ENCODE data around the gene CTNS.

The CTNS gene

DNA sequence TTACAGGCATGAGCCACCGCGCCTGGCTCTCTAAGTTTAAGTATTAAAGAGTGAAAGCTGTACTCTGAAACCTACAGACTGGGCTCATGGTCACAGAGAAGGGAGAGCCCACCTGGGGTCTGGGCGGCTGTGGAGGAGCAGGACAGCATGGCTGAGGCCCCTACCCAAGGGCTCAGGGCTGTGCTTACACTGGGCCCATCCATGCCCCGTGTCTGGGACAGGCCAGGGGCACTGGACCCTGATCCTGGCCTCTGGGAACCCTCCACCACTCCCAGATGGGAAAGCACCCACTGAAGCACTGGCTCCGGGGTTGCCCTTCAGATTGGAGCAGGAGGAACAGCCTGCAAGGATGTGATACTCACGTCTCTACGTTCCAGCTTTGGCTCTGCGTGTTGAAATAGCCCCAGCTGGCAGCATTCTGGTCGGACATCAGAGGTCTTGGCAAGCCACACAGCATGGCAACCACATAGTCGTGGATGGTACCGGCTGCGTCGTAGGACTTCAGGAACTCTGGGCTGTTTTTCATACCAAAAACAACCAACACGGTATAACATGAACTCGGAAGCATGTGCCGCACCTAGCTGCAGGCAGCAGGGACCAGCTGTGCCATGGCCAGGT is 13.5 kb upstream of the CTNS start:
- H3K27ac ChIP-seq, result no peak overlapping the region
- no peak for TF ChIP-seq ZFX (IDR thresholded peaks at IDR 0.05; ENCODE audit: borderline replicate concordance)
- TF ChIP-seq, protein P1, sequence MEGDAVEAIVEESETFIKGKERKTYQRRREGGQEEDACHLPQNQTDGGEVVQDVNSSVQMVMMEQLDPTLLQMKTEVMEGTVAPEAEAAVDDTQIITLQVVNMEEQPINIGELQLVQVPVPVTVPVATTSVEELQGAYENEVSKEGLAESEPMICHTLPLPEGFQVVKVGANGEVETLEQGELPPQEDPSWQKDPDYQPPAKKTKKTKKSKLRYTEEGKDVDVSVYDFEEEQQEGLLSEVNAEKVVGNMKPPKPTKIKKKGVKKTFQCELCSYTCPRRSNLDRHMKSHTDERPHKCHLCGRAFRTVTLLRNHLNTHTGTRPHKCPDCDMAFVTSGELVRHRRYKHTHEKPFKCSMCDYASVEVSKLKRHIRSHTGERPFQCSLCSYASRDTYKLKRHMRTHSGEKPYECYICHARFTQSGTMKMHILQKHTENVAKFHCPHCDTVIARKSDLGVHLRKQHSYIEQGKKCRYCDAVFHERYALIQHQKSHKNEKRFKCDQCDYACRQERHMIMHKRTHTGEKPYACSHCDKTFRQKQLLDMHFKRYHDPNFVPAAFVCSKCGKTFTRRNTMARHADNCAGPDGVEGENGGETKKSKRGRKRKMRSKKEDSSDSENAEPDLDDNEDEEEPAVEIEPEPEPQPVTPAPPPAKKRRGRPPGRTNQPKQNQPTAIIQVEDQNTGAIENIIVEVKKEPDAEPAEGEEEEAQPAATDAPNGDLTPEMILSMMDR (IDR thresholded peaks at IDR 0.05), result no peak

GRCh38 chr17:3626831-3627768 is 9.5 kb upstream of the CTNS start:
- H3K27ac ChIP-seq, result no peak overlapping the region
- TF ChIP-seq, protein P1 (IDR thresholded peaks at IDR 0.05), result no peak
- no peak for TF ChIP-seq ZFX (IDR thresholded peaks at IDR 0.05; ENCODE audit: borderline replicate concordance)

GRCh38 chr17:3627769-3628167 is 8.8 kb upstream of the CTNS start:
- H3K27ac ChIP-seq, result no peak overlapping the region
- TF ChIP-seq ZFX (IDR thresholded peaks at IDR 0.05; ENCODE audit: borderline replicate concordance), result no peak
- TF ChIP-seq, protein P1 (IDR thresholded peaks at IDR 0.05), result no peak

- TF ChIP-seq ZFX (IDR thresholded peaks at IDR 0.05; ENCODE audit: borderline replicate concordance), result no peak
- TF ChIP-seq, protein P1 (IDR thresholded peaks at IDR 0.05), result no peak
- H3K27ac ChIP-seq, result no peak overlapping the region
Measured at GRCh38 chr17:3630781-3631180, 5.8 kb upstream of the CTNS start.

GRCh38 chr17:3632287-3632686 is 4.3 kb upstream of the CTNS start:
- H3K27ac ChIP-seq, result no peak overlapping the region
- no peak for TF ChIP-seq ZFX (IDR thresholded peaks at IDR 0.05; ENCODE audit: borderline replicate concordance)
- TF ChIP-seq, protein P1 (IDR thresholded peaks at IDR 0.05), result no peak

DNA sequence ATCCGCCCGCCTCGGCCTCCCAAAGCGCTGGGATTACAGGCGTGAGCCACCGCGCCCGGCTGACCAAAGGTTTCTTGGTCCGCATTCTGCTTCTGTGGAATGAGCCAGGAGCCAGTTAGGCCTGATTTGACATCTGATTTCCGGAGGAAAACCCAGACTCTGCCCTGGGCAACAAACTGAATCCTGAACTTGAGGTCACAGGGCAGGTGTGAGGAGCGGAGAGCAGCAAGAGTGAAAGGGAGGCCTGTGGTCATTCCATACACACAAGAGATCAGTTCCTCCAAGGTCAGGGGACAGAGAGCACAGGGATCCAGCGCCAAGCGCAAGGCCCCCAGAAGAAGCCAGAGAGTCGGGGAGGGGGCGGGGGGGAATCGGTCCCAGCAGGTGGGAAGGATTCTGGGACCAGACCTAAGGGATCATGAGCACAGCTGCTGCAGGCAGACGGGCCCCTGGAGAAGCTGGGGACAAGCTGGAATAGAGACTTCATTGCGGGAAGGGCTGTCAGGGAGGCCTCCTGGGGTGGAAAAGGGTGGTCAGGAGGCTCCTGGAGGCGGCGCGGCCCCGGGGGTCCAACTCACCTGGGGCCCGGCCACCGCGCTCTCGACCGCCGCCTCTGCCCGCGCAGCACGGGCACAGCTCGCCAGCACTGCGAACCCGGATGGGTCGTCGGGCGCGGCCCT is 946 bp upstream of the CTNS start:
- H3K27ac ChIP-seq, result peak overlapping the region; percentile 92
- TF ChIP-seq, protein P1 (IDR thresholded peaks at IDR 0.05), result no peak
- TF ChIP-seq ZFX (IDR thresholded peaks at IDR 0.05; ENCODE audit: borderline replicate concordance), result no peak

Data from 22Rv1 (cell line).